Kidney epithelial cell (primary cell): ENCODE data around the gene ARPP21. TPM values are rescaled to one million over a fixed set of nuclear protein-coding genes. Genes with fewer than 3 reads are reported as not detected.

Source experiments
- DNase-seq: peaks from one replicate; pipeline ENCODE4 v3.0.0-alpha.2; 2010; ENCODE audit warnings: low read depth
- H3K27me3 ChIP-seq: 2 replicates; pipeline ENCODE4 v1.6.0; 2011; ENCODE audit warnings: low read length; ENCODE audit not compliant: control insufficient read depth, insufficient read depth
- H3K36me3 ChIP-seq: 2 replicates; pipeline ENCODE4 v1.5.1; 2011; ENCODE audit warnings: low read length; ENCODE audit not compliant: control insufficient read depth, insufficient read depth
- H3K4me3 ChIP-seq: 2 replicates; pipeline ENCODE4 v1.5.1; 2011; ENCODE audit warnings: low read depth, mild to moderate bottlenecking, control low read depth, low read length
- CTCF ChIP-seq: IDR thresholded peaks from 2 replicates; pipeline ENCODE4 v1.5.1; 2011; ENCODE audit warnings: mild to moderate bottlenecking, moderate library complexity, low read length, control low read depth, inconsistent platforms; ENCODE audit not compliant: insufficient read depth, poor library complexity, severe bottlenecking
- total RNA-seq: library from RNA; depleted of rRNA; stranded (reverse); fragments of >200 nt; gene quantifications from 2 replicates; pipeline ENCODE4 v1.2.3, GENCODE V29; 2015

ARPP21 gene
- total RNA-seq, 1 donor from 2014 or later: 0.71 TPM

GRCh38 chr3:35781558-35781957, 142.2 kb downstream of the ARPP21 start:
- Histone ChIP-seq H3K4me3 (no peak overlapping the region), H3K27me3 (no peaks in the 10 kb centered on the region), H3K36me3 (no peaks in the 10 kb centered on the region)
- no peak for DNase-seq
- TF ChIP-seq CTCF: no peak

GRCh38 chr3:35782355-35782754, 143.0 kb downstream of the ARPP21 start:
- DNase-seq: no peak
- Histone ChIP-seq H3K27me3 (no peaks in the 10 kb centered on the region), H3K4me3 (no peak overlapping the region), H3K36me3 (no peaks in the 10 kb centered on the region)
- no peak for TF ChIP-seq CTCF

DNA sequence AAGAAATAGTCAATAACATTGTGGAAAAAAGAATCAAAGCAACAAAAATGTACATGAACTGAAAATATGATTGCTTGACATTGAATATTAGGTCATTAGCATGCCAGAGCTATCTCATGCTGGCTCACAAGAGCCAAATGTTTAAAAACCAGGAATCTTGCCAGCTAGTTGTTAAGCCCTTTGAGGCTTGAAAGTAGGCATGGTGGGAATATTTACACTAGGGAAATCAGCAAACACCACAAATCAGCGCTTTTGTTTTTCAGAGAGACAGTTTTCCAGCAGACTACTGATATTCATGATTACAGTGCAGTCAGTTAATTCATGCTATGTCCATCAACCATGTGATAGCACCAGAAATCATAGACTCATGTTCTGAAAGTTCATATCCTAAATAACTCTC, 144.8 kb downstream of the ARPP21 start:
- no peaks in the 10 kb centered on the region for H3K36me3 ChIP-seq
- H3K27me3 ChIP-seq: no peaks in the 10 kb centered on the region
- no peak for TF ChIP-seq CTCF
- H3K4me3 ChIP-seq: no peak overlapping the region
- DNase-seq: no peak

DNA sequence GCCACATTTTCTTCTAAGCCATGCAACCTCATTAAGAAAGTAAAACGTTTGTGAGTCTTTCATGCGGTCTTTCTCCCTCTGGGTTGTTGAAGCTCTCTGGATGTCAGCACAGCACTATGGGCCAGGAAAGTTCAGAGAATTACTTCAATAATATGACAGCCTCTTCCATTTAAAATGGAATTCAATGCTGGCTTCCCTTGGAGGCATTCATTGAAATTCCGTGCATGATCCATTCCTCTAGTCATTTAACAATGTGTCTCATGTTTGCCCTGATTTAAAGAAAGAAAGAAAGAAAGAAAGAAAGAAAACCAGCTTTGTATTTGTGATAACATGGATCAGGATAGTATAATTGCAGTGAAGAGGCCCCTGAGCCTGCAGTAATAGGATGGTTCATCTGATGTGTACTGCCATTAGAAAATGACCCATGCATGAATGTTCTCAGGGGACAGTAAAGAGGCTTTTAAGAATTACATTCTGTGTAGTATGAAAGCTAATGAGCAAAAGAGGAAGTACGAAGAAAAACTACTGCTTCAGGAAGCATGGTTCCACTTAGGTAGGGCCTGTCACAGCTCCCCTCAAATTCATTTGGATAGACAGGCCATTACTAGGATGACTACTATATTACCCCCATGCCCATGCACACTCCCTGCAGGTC, 146.0 kb downstream of the ARPP21 start:
- TF ChIP-seq CTCF: no peak
- no peak overlapping the region for H3K4me3 ChIP-seq
- no peaks in the 10 kb centered on the region for H3K27me3 ChIP-seq
- DNase-seq: no peak
- H3K36me3 ChIP-seq: no peaks in the 10 kb centered on the region

- DNase-seq: no peak
- TF ChIP-seq CTCF: no peak
- H3K4me3 ChIP-seq: no peak overlapping the region
- no peaks in the 10 kb centered on the region for H3K36me3 ChIP-seq
- H3K27me3 ChIP-seq: no peaks in the 10 kb centered on the region
Measured at GRCh38 chr3:35787936-35788335, 148.6 kb downstream of the ARPP21 start.
